ENCODE results near the gene CD8B2. TPM values are rescaled to one million over a fixed set of nuclear protein-coding genes. Genes with fewer than 3 reads are reported as not detected.

Gene CD8B2
- total RNA-seq, 2 donors from 2014 or later = not detected

DNA sequence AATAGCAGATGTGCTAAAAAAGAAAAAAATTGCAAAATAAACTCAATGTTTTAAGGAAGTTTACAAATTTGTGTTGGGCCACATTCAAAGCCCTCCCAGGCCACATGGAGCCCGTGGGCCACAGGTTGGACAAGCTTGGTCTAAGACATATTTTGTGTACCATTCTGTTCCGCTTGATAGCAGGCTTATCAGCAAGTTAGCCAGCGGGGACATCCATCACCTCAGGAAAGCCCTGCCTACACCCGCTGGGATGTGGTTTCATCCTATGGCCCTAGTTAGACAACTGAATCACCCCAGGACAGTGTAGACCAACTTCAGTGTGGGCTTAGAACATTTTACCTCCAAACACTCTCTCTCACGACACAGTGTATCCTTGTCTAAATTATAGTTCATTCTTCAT, 32.6 kb downstream of the CD8B2 start:
- Mint-ChIP-seq H3K4me1 (no peaks in the 10 kb centered on the region), H3K27ac (no peak overlapping the region), H3K4me3 (no peak overlapping the region), H3K36me3 (ENCODE audit: low read depth) (no peaks in the 10 kb centered on the region), H3K27me3 (peaks cover 10% of the 10 kb centered on the region)
- H3K9me3 ChIP-seq (ENCODE audit: control insufficient read depth, low read length, poor library complexity, severe bottlenecking) = no peaks in the 10 kb centered on the region
- ATAC-seq (no peak), DNase-seq (no peak)

DNA sequence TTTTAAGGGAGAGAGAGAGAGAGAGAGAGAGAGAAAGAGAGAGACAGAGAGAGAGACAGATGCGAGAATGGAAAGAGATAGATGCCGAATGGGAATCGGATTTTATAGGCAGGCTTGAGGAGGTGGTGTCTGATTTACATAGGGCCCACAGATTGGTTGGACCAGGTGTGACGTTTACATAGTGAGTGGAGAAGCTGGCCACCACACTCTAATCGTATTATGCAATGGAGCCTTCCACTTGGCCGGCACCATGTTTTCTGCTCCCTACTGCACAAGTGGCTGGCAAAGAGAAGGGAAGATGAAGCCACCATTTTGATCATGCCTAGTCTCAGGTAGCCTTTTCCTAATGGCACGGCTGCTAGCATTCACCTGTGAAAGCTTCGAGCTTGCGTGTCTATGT, 33.9 kb downstream of the CD8B2 start:
- ATAC-seq (no peak), DNase-seq (no peak)
- H3K36me3 Mint-ChIP-seq (ENCODE audit: low read depth) = no peaks in the 10 kb centered on the region
- H3K4me1 Mint-ChIP-seq = no peaks in the 10 kb centered on the region
- H3K4me3 Mint-ChIP-seq = no peak overlapping the region
- no peaks in the 10 kb centered on the region for H3K9me3 ChIP-seq (ENCODE audit: control insufficient read depth, low read length, poor library complexity, severe bottlenecking)
- H3K27ac Mint-ChIP-seq = no peak overlapping the region
- peaks cover 10% of the 10 kb centered on the region for H3K27me3 Mint-ChIP-seq

DNA sequence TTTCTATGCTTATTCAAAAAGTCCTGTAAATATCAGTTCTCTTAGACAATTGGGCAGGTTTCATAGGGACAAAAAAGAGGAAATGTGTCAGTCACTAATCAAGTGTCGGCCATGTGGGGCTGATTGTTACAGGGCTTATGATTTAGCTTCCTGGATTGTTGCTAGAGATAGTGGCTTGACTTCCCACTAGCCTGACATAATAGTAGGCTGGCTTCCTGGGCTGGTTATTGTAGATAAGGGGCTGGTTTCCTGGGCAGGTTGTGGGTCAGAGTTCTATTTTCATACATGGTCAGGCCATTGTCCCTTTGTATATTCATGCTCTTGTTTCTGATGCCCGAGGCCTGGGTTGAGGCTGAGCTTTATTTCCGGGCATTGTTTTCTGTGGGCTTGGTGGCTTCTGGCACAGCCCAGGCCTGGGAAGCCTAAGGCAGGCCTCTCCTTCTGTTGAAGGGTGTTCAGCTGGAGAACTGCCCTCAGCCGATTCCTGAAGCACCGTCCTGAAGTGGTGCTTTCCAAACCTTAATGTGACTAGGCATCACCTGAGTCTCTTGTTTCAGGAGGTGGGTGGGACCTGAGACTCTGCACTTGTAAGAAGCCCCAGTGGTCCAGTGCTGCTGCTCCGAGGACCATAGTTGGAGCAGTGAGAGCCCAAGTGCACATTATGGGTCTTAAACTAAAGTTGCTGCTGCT, 37.0 kb downstream of the CD8B2 start:
- no peak overlapping the region for H3K4me3 Mint-ChIP-seq
- H3K36me3 Mint-ChIP-seq (ENCODE audit: low read depth) = no peaks in the 10 kb centered on the region
- no peaks in the 10 kb centered on the region for H3K9me3 ChIP-seq (ENCODE audit: control insufficient read depth, low read length, poor library complexity, severe bottlenecking)
- H3K27ac Mint-ChIP-seq = no peak overlapping the region
- H3K4me1 Mint-ChIP-seq = no peaks in the 10 kb centered on the region
- DNase-seq = no peak
- H3K27me3 Mint-ChIP-seq = peaks cover 18% of the 10 kb centered on the region
- no peak for ATAC-seq

- Mint-ChIP-seq H3K36me3 (ENCODE audit: low read depth) (peaks cover 6% of the 10 kb centered on the region), H3K4me1 (no peaks in the 10 kb centered on the region), H3K27ac (no peak overlapping the region), H3K4me3 (no peak overlapping the region), H3K27me3 (peaks cover 70% of the 10 kb centered on the region)
- ATAC-seq (no peak), DNase-seq (no peak)
- H3K9me3 ChIP-seq (ENCODE audit: control insufficient read depth, low read length, poor library complexity, severe bottlenecking) = no peaks in the 10 kb centered on the region
These were observed 43.7 kb downstream of the CD8B2 start for GRCh38 chr2:106530866-106531265.

GRCh38 chr2:106531676-106532214, 44.6 kb downstream of the CD8B2 start:
- peaks cover 2% of the 10 kb centered on the region for H3K4me1 Mint-ChIP-seq
- H3K36me3 Mint-ChIP-seq (ENCODE audit: low read depth) = peaks cover 6% of the 10 kb centered on the region
- no peak overlapping the region for H3K27ac Mint-ChIP-seq
- H3K4me3 Mint-ChIP-seq = no peak overlapping the region
- ATAC-seq (no peak), DNase-seq (no peak)
- no peaks in the 10 kb centered on the region for H3K9me3 ChIP-seq (ENCODE audit: control insufficient read depth, low read length, poor library complexity, severe bottlenecking)
- H3K27me3 Mint-ChIP-seq = peaks cover 70% of the 10 kb centered on the region

DNA sequence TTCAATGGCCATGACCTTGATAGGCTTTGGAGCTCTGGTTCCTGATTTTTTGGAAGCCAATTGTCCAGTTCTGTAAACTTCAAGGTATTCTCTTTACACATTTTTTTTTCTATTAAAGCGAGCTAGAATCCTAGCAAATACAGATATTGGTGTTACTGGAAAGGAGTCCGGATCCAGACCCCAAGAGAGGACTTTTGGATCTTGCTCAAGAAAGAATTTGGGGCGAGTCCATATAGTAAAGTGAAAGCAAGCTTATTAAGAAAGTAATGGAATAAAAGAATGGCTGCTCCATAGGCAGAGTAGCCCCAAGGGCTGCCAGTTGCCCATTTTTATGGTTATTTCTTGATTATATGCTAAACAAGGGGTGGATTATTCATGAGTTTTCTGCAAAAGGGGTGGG, 45.1 kb downstream of the CD8B2 start:
- no peak for DNase-seq
- Mint-ChIP-seq H3K4me1 (peaks cover 2% of the 10 kb centered on the region), H3K36me3 (ENCODE audit: low read depth) (peaks cover 6% of the 10 kb centered on the region), H3K4me3 (no peak overlapping the region), H3K27me3 (peaks cover 74% of the 10 kb centered on the region), H3K27ac (no peak overlapping the region)
- no peaks in the 10 kb centered on the region for H3K9me3 ChIP-seq (ENCODE audit: control insufficient read depth, low read length, poor library complexity, severe bottlenecking)
- no peak for ATAC-seq

GRCh38 chr2:106534471-106534870, 47.3 kb downstream of the CD8B2 start:
- no peaks in the 10 kb centered on the region for H3K9me3 ChIP-seq (ENCODE audit: control insufficient read depth, low read length, poor library complexity, severe bottlenecking)
- ATAC-seq (no peak), DNase-seq (no peak)
- Mint-ChIP-seq H3K27ac (no peak overlapping the region), H3K4me3 (no peak overlapping the region), H3K36me3 (ENCODE audit: low read depth) (peaks cover 6% of the 10 kb centered on the region), H3K27me3 (peaks cover 63% of the 10 kb centered on the region), H3K4me1 (peaks cover 2% of the 10 kb centered on the region)

DNA sequence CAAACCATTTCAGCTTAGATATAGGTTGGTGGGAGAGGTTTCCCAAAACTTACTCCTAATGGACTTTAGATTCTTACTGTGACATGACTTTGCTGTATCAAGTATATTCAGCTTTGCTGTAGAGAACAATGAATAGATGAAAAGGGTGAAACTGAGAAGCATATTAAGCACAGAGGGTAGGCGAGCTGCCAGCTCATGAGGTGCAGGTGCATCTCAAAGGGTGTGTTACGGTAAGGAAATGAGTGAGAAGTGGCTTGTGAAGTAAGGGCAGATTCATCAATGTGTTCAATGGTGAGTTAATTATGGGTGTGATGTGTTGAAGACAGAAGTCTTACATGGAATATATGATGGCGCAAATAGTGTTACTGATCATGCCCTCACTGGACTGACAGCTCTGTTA, 49.3 kb downstream of the CD8B2 start:
- Mint-ChIP-seq H3K4me1 (peaks cover 2% of the 10 kb centered on the region), H3K27me3 (peaks cover 59% of the 10 kb centered on the region), H3K27ac (no peak overlapping the region), H3K36me3 (ENCODE audit: low read depth) (peaks cover 6% of the 10 kb centered on the region), H3K4me3 (no peak overlapping the region)
- H3K9me3 ChIP-seq (ENCODE audit: control insufficient read depth, low read length, poor library complexity, severe bottlenecking) = no peaks in the 10 kb centered on the region
- ATAC-seq = no peak
- DNase-seq = no peak

- peak; percentile 67 for ATAC-seq
- Mint-ChIP-seq H3K27me3 (peaks cover 58% of the 10 kb centered on the region), H3K27ac (no peak overlapping the region), H3K36me3 (ENCODE audit: low read depth) (peaks cover 6% of the 10 kb centered on the region), H3K4me1 (peaks cover 2% of the 10 kb centered on the region), H3K4me3 (no peak overlapping the region)
- no peaks in the 10 kb centered on the region for H3K9me3 ChIP-seq (ENCODE audit: control insufficient read depth, low read length, poor library complexity, severe bottlenecking)
- DNase-seq = no peak
These were observed 49.9 kb downstream of the CD8B2 start for GRCh38 chr2:106537047-106537446.

DNA sequence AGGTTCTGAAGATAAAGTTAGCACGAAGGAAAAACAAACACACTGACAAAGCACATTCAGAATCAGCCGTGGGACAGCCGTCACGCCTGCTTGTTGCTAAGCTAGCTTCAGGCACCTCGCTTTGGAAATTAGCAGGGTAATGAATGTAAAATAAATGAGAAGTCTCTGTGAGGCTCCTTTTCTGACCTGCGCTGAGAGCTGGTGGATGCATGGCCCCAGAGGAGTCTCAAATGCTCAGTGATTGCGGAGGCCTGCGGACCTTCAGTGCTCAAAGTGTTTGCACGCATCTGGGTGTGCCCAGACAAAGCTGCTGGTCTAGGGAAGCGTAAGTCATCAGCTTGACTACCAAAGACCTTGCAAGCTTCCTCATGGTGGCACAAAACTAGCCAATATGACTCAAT, 50.6 kb downstream of the CD8B2 start:
- peaks cover 6% of the 10 kb centered on the region for H3K36me3 Mint-ChIP-seq (ENCODE audit: low read depth)
- H3K27me3 Mint-ChIP-seq = peaks cover 56% of the 10 kb centered on the region
- no peak overlapping the region for H3K4me3 Mint-ChIP-seq
- H3K4me1 Mint-ChIP-seq = peaks cover 3% of the 10 kb centered on the region
- no peak overlapping the region for H3K27ac Mint-ChIP-seq
- H3K9me3 ChIP-seq (ENCODE audit: control insufficient read depth, low read length, poor library complexity, severe bottlenecking) = no peaks in the 10 kb centered on the region
- ATAC-seq = no peak
- no peak for DNase-seq

GRCh38 chr2:106540886-106541285, 53.7 kb downstream of the CD8B2 start:
- peaks cover 49% of the 10 kb centered on the region for H3K27me3 Mint-ChIP-seq

GRCh38 chr2:106541333-106541732, 54.2 kb downstream of the CD8B2 start:
- Mint-ChIP-seq H3K4me1 (peaks cover 7% of the 10 kb centered on the region), H3K36me3 (ENCODE audit: low read depth) (no peaks in the 10 kb centered on the region), H3K4me3 (no peak overlapping the region), H3K27me3 (peaks cover 54% of the 10 kb centered on the region), H3K27ac (no peak overlapping the region)
- no peaks in the 10 kb centered on the region for H3K9me3 ChIP-seq (ENCODE audit: control insufficient read depth, low read length, poor library complexity, severe bottlenecking)
- ATAC-seq (no peak), DNase-seq (no peak)

More at GRCh38 chr2:106540886-106541285, 53.7 kb downstream of the CD8B2 start:
- no peak for ATAC-seq
- Mint-ChIP-seq H3K27ac (no peak overlapping the region), H3K4me1 (peaks cover 7% of the 10 kb centered on the region), H3K36me3 (ENCODE audit: low read depth) (no peaks in the 10 kb centered on the region), H3K4me3 (no peak overlapping the region)
- DNase-seq = no peak
- no peaks in the 10 kb centered on the region for H3K9me3 ChIP-seq (ENCODE audit: control insufficient read depth, low read length, poor library complexity, severe bottlenecking)

DNA sequence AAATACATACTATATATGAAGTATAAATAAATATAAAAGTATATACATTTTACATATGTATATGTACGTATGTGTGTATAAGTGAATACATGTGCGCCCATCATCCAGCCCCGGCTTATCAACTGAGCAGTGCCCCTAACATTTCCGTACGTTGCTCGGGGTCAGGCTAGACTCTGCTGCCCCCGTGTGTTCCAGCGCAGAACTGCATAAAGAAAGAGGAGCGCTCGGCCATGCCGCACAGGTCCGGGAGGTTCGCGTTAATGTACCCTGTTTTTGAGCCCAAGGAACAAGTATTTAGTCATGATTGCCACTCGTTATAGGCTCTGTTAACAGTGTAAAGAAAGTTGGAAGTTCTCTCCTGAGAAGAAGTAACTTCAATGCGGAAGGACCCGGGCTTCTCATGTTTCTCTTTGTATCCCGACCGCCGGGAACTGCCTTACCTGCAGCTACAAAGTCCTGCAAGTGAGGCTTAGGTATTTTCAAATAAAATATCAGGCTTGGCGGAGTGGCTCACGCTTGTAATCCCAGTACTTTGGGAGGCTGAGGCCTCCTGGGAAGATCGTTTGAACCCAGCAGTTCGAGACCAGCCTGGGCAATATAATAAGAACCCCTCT, 55.7 kb downstream of the CD8B2 start:
- no peaks in the 10 kb centered on the region for H3K9me3 ChIP-seq (ENCODE audit: control insufficient read depth, low read length, poor library complexity, severe bottlenecking)
- H3K27me3 Mint-ChIP-seq = peaks cover 55% of the 10 kb centered on the region
- DNase-seq = peak; percentile 45 to 71 (median 54)
- peak overlapping the region; percentile 77 for H3K4me3 Mint-ChIP-seq
- ATAC-seq = peak; percentile 97
- no peaks in the 10 kb centered on the region for H3K36me3 Mint-ChIP-seq (ENCODE audit: low read depth)
- peaks cover 4% of the 10 kb centered on the region for H3K4me1 Mint-ChIP-seq
- H3K27ac Mint-ChIP-seq = no peak overlapping the region

DNA sequence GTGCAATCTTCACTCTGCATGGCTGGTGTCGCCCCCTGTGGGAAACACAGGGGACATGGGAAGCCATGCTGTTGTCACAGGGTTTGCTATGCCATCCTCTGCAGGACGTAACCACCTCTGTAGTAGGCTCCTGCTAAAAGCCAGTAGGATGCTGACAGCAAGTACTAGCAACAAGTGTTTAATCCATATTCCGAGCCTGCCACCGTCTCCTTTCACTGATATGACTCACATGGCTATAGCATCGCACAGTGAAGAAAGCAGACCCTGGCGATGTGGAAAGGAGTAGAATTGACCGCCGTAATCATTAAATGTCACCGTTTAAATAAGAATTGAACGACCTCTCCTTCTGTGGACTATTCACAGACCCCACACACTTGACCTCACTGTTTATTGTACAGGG, 57.8 kb downstream of the CD8B2 start:
- no peak overlapping the region for H3K4me3 Mint-ChIP-seq
- ATAC-seq = no peak
- no peak for DNase-seq
- H3K9me3 ChIP-seq (ENCODE audit: control insufficient read depth, low read length, poor library complexity, severe bottlenecking) = no peaks in the 10 kb centered on the region
- no peaks in the 10 kb centered on the region for H3K36me3 Mint-ChIP-seq (ENCODE audit: low read depth)
- peaks cover 4% of the 10 kb centered on the region for H3K4me1 Mint-ChIP-seq
- H3K27me3 Mint-ChIP-seq = peaks cover 63% of the 10 kb centered on the region
- no peak overlapping the region for H3K27ac Mint-ChIP-seq

Measured in T-helper 17 cell (primary cell).